Measurements from ENCODE around the gene PMAIP1.

GRCh38 chr18:59921384-59921891 is 21.6 kb downstream of the PMAIP1 start:
- no peak for TF ChIP-seq CTCF (IDR thresholded peaks at IDR 0.05; ENCODE audit: low read depth, low read length, missing input control)
- no peak for TF ChIP-seq SP1 (IDR thresholded peaks at IDR 0.05)
- no peak for TF ChIP-seq MAX (IDR thresholded peaks at IDR 0.05)
- no peak for TF ChIP-seq RAD21 (IDR thresholded peaks at IDR 0.05)
- no peak for TF ChIP-seq JUND (IDR thresholded peaks at IDR 0.05)
- TF ChIP-seq TAF1 (conservative IDR thresholded peaks at IDR 0.05) = no peak
- no peak for TF ChIP-seq RXRA (IDR thresholded peaks at IDR 0.05)
- no peak for TF ChIP-seq YY1 (IDR thresholded peaks at IDR 0.05)
- TF ChIP-seq EGR1 (IDR thresholded peaks at IDR 0.05; ENCODE audit: low read depth in 2 of 2) = no peak
- TF ChIP-seq ZBTB33 (IDR thresholded peaks at IDR 0.05) = no peak
- no peak for TF ChIP-seq ATF3 (IDR thresholded peaks at IDR 0.05)

Measured in liver (tissue), 3 donors.